GM19324 (cell line): Measurements from ENCODE around the gene ZNF362.

Experiments
- ATAC-seq: cut with Tn5 transposase; IDR thresholded peaks from one replicate; pipeline ENCODE4 v1.9.1; 2021; ENCODE audit warnings: mild to moderate bottlenecking, moderate library complexity; ENCODE audit not compliant: unreplicated experiment, low FRiP score

Gene ZNF362

DNA sequence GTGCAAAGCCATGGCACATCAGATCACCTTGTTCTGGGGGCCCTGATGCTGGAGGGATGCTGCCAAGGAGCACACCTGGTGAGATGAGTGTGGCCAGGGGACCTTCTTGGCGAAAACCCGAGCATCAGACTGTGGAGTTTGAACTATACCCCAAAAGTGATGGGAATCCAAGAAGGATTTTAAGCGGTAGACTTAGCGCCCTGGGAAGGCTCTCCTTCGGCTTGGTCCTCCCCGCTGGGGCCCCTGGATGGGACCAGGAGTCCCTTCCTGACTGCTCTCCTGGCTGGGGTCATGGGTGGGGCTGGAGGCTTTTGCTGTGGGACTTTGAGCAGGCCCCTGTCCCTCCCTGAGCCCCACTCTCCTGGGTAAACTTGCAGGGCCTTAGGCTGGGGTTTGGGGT, 10.5 kb downstream of the ZNF362 start:
- no peak for ATAC-seq

DNA sequence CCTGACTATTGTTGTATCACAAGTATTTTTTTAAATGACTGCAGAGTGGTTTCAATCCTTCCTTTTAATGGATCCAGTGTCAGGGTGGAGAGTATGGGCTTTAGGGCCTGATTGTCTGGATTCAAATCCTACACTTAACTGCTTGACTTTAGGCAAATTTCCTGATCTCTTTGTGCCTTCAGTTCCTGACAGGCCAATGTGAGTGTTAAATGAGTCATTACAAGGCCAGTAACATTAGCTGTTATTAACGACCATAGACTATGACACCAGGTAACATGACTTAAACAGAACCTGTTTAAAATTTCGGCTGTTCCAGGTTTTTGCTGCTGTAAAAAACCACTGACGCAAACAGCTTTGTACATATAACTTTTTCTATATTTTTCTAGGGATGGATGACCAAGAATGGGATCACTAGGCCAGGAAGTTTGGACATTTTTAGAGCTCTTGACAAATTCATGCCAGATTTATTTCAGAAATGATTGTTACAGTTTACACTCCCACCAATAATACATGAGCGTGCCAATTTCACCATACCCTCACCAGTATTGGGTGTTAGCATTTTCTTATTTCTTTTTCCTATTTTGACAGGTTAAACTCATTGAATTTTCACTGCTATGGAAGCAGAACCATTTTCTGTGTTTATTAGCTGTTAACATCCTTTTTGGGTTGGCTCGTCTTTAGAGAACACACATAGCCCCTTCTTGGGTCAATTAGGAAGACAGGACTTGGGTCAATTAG, 11.3 kb downstream of the ZNF362 start:
- ATAC-seq: no peak

GRCh38 chr1:33268457-33268856, 12.2 kb downstream of the ZNF362 start:
- no peak for ATAC-seq

DNA sequence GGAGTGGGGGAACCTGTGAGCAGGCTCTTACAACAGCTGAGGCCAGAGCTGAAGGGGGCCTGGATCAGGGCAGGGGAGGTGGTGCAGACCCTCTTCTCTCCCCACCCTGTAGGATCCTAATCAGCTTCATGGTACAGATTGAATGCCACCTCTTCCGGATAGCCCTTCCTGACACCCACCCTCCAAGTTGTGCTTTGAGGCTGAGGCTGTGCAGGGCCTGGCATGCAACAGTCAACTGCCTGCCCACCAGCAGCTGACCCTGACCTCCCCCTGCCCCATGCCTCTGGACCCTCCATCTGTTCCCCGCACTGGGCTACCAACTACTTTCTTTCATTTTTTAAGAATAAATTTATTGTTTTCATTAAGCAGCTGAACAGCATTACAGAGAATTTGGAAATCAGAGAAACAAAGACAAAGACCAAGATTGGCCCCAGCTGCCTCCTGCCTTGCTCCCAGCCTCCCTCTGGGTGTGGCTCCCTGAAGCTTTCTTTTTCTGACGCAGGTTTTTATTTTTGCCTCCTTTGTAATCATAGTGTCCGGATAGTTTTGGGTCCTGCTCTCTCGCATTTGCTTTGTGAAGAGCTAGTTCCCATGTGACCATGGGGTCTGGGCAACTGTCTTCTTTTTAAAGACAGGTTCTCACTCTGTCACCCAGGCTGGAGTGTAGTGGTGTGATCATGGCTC, 12.8 kb downstream of the ZNF362 start:
- no peak for ATAC-seq

DNA sequence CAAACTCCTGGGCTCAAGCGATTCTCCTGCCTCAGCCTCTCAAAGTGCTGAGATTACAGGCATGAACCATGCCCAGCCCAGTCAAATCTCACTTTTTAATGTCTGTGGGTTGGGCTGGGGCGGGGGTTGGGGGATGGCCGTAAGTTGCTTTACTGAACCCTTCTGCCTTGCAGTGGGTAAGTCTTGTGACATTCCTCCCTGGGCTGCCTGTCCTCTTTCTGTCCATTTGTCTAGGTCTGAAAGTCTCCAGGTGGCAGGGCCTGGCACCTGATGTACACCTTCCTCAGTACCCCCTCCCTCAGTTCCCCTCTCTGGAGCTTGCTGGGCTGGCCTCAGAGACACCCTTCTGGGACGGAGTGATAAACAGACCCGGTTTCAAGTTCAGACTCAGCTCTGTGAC, 13.3 kb downstream of the ZNF362 start:
- no peak for ATAC-seq

- ATAC-seq: no peak
These were observed 14.1 kb downstream of the ZNF362 start for GRCh38 chr1:33270379-33270778.

- no peak for ATAC-seq
These were observed 14.6 kb downstream of the ZNF362 start for GRCh38 chr1:33270808-33271465.

GRCh38 chr1:33271666-33272505, 15.6 kb downstream of the ZNF362 start:
- no peak for ATAC-seq

GRCh38 chr1:33272509-33272908, 16.2 kb downstream of the ZNF362 start:
- ATAC-seq: no peak

DNA sequence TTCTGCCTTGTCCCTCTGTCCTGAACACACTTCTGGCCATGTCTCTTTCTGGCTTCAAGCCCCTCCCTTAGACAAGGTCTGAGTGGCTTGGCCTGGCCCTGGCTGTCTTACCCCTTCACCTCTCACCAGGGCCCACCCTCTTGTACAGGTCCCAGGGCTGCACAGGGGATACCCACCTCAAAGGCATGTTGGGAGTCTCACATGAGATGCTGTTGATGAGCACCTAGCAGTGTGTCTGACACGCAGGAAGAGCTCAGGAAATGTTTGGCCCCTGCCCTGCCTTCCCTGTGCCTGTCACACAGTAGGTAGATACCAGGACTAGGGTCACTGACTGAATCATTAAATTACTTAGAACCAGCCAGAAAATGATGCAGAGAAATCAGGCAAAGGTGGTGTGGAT, 16.6 kb downstream of the ZNF362 start:
- ATAC-seq: no peak

DNA sequence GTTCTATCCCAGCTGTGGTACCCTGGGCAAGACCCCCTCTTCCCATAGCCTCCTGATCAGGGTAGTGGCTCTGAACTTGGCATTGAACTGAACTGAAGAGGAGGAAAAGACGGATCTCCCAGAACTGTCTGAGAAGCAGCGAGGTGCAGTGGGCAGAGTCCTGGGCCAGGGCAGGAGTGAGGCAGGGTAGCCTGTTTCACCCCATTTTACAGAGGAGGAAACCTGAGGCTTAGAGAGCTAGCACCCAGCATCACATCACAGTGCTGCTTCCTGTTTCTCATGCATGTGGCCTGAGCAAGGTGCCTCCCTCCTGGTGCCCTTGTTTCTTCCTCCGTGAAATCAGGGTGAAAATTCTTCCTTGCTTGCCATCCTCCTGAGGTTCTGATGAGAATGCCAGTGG, 17.1 kb downstream of the ZNF362 start:
- ATAC-seq: no peak

DNA sequence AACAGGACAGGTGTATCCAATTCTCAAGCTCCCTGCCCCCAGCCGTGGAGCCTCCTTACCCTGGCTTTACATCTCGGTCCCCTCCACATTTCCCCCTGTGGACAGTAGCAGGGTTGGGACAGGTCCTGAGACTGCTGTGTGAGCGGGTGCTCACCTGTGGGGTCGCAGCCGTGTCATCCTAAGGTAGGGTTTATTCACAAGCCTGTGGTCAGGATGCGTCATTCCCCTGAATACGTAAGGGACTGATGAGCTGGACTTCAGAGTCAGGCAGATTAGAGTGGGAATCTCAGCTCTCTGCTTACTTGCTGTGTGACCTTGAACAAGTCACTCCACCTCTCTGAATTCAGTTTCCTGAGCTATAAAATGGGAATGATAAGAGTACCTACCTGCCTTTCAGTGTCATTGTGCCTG, 17.7 kb downstream of the ZNF362 start:
- ATAC-seq: no peak

- ATAC-seq: no peak
These were observed 18.2 kb downstream of the ZNF362 start for GRCh38 chr1:33274446-33274845.

- no peak for ATAC-seq
These were observed 18.9 kb downstream of the ZNF362 start for GRCh38 chr1:33275195-33275594.

DNA sequence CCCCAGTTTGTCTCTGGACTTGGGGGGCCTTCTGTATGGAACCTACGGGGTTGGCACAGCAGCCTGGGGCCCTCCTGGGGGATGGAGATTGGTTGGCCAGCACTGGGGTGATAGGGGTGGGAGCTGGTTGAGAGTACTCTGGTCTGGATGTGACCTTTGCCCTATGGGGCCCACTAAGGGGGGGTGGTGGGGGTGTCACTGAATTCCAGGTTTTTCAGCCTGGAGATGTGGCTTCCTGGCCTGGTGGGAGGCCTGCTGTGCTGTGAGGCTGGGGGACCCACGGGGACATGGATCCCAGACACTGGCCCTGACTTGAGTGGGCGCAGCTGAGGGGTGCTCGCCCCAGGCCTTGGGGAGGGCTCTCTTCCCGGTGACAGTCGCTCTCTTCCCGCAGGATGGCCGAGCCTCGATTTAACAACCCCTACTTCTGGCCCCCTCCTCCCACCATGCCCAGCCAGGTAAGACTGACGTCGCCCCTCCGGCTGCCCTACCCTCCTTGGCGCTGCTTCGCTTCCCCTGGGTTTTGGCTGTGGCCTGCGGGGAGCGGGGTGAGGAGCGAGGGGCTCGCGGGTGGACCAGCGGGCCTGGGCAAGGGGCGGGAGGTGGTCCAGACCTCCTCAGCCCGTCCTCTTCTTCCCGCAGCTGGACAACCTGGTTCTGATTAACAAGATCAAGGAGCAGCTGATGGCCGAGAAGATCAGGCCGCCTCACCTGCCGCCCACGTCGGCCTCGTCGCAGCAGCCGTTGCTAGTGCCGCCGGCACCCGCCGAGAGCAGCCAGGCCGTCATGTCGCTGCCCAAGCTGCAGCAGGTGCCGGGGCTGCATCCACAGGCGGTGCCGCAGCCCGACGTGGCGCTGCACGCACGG, 19.6 kb downstream of the ZNF362 start:
- no peak for ATAC-seq

- ATAC-seq: no peak
These were observed 20.4 kb downstream of the ZNF362 start for GRCh38 chr1:33276573-33277298.

GRCh38 chr1:33277488-33278084, 21.3 kb downstream of the ZNF362 start:
- ATAC-seq: no peak

GRCh38 chr1:33280091-33280661, 23.9 kb downstream of the ZNF362 start:
- ATAC-seq: no peak
